Ascending aorta (tissue), 2 donors: ENCODE measurements around the gene TMEM132D. TPM values are rescaled to one million over a fixed set of nuclear protein-coding genes. Genes with fewer than 3 reads are reported as not detected.

Source experiments
- DNase-seq, 2 donors: peaks; one replicate each; pipeline ENCODE4 v3.0.0-alpha.2; 2019; ENCODE audit warnings: low spot score in 2 of 2
- H3K27ac ChIP-seq, 2 donors: fragments of 200-600 bp; sonication (generic); one replicate each; pipeline ENCODE4 v1.5.1; 2016 to 2017; ENCODE audit warnings: mild to moderate bottlenecking in 1 of 2
- H3K27me3 ChIP-seq: fragments of 200-600 bp; sonication (generic); one replicate; pipeline ENCODE4 v1.5.1; 2017
- H3K36me3 ChIP-seq, 2 donors: fragments of 200-600 bp; sonication (generic); one replicate each; pipeline ENCODE4 v1.5.1; 2016
- H3K4me1 ChIP-seq, 2 donors: fragments of 200-600 bp; sonication (generic); one replicate each; pipeline ENCODE4 v1.5.1; 2016 to 2017; ENCODE audit warnings: mild to moderate bottlenecking in 1 of 2
- H3K4me3 ChIP-seq, 2 donors: fragments of 200-600 bp; sonication (generic); one replicate each; pipeline ENCODE4 v1.5.1; 2016 to 2017; ENCODE audit warnings: mild to moderate bottlenecking in 1 of 2
- H3K9me3 ChIP-seq, 2 donors: fragments of 200-600 bp; sonication (generic); one replicate each; pipeline ENCODE4 v1.5.1; 2016
- intact Hi-C: fragments of 100-400 bp; cut with DNase I; formaldehyde crosslinking; loops from one replicate; pipeline ENCODE4 v1.15.1; 2023
- total RNA-seq: library from RNA; depleted of rRNA; stranded (reverse); fragments of >200 nt; gene quantifications from one replicate; pipeline ENCODE4 v1.1.0, GENCODE V29; 2016
- TF ChIP-seq, protein P1 (sequence below), 3 experiments: fragments of 200-600 bp in 2 of 3; fragments of 450-650 bp in 1 of 3; sonication (generic) in 2 of 3; IDR thresholded peaks; one replicate each; pipeline ENCODE4 v1.5.1; 2016 to 2019; ENCODE audit warnings: antibody characterized with exemption in 3 of 3, mild to moderate bottlenecking in 1 of 3, moderate library complexity in 1 of 3

The TMEM132D gene
- total RNA-seq, 1 donor from 2014 or later, result not detected

DNA sequence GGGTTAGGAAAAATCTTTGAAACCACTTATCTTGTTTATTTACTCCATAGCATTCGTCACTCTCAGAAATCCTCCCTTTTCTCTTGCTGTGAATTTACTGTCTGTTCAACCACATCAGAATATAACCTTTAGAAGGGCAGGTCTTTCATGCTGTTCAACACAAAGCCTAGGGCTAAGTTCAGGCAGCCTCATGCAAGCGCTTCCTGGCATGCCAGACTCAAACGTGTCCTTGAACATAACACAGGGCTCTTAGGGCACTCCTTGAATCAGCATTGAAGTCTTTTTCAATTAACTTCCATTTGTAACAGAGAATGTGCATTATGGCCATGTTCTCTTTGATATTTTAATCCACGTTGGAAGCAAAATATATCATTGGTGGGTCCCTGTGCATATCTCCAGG, 672.8 kb downstream of the TMEM132D start:
- Histone ChIP-seq H3K4me3 (no peak overlapping the region), H3K4me1 (no peaks in the 10 kb centered on the region), H3K27ac (no peak overlapping the region), H3K27me3 (no peaks in the 10 kb centered on the region), H3K9me3 (no peaks in the 10 kb centered on the region), H3K36me3 (no peaks in the 10 kb centered on the region)
- intact Hi-C loops, result no loop called here
- no peak for DNase-seq
- TF ChIP-seq, protein P1, sequence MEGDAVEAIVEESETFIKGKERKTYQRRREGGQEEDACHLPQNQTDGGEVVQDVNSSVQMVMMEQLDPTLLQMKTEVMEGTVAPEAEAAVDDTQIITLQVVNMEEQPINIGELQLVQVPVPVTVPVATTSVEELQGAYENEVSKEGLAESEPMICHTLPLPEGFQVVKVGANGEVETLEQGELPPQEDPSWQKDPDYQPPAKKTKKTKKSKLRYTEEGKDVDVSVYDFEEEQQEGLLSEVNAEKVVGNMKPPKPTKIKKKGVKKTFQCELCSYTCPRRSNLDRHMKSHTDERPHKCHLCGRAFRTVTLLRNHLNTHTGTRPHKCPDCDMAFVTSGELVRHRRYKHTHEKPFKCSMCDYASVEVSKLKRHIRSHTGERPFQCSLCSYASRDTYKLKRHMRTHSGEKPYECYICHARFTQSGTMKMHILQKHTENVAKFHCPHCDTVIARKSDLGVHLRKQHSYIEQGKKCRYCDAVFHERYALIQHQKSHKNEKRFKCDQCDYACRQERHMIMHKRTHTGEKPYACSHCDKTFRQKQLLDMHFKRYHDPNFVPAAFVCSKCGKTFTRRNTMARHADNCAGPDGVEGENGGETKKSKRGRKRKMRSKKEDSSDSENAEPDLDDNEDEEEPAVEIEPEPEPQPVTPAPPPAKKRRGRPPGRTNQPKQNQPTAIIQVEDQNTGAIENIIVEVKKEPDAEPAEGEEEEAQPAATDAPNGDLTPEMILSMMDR (IDR thresholded peaks at IDR 0.05), result no peak

DNA sequence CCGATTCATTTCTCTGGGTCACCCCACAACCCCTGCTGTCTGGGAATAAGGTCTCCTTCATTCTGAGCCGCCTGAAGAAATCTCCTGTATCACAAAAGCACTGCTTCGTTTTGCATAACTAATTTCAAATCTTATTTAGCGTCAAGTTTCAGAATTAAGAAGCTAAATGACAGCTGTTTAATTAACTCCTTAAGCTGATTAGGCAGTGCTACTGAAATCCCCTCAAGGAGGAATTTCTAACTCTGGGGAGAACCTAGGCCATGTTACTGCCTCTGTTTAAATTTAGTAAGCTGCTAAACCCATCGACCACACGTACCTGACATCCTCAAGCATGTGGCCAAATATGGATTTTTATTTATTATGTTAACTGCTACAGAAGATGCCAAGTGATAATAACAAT, 677.0 kb downstream of the TMEM132D start:
- H3K9me3 ChIP-seq, result no peaks in the 10 kb centered on the region
- H3K4me3 ChIP-seq, result no peak overlapping the region
- no peaks in the 10 kb centered on the region for H3K36me3 ChIP-seq
- no peak overlapping the region for H3K27ac ChIP-seq
- intact Hi-C loops, result no loop called here
- TF ChIP-seq, protein P1 (IDR thresholded peaks at IDR 0.05), result no peak
- H3K27me3 ChIP-seq, result no peaks in the 10 kb centered on the region
- DNase-seq, result no peak
- no peaks in the 10 kb centered on the region for H3K4me1 ChIP-seq

DNA sequence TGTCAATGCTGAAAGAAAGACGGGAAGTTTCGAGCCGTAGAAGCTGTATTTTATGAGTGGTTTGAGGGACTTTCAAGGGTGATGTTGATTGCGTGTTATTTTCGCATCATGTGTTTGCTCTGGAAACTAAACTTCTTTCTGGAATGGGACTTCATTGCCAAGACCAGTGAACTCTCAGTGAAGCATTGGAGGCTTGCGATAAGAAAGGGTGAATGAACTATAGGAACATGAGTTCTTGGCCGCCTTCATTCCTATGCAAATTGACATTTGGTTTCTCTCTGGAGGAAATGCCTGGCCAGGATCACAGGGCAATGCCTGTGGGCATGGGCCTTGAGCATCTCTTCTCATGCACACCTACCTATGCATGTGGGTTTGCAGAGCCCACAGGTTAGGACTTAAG, 677.8 kb downstream of the TMEM132D start:
- no peak for DNase-seq
- intact Hi-C loops, result no loop called here
- Histone ChIP-seq H3K36me3 (no peaks in the 10 kb centered on the region), H3K4me3 (no peak overlapping the region), H3K27me3 (no peaks in the 10 kb centered on the region), H3K9me3 (no peaks in the 10 kb centered on the region), H3K27ac (no peak overlapping the region), H3K4me1 (no peaks in the 10 kb centered on the region)
- TF ChIP-seq, protein P1 (IDR thresholded peaks at IDR 0.05), result no peak

DNA sequence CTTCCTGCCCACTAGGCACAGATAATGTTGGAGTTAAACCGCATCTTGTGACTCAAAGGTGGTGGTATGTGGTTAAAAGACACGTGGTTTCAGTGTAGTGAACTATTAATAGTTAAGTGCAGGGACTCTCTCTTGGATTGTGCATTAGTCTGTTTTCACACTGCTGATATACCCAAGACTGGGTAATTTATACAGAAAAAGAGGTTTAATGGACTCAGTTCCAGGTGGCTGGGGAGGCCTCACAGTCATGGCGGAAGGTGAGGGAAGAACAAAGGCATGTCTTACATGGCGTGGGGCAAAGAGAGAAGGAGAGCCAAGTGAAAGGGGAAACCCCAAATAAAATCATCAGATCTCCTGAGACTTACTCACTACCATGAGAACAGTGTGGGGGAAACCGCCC, 688.3 kb downstream of the TMEM132D start:
- TF ChIP-seq, protein P1 (IDR thresholded peaks at IDR 0.05), result no peak
- Histone ChIP-seq H3K27ac (no peak overlapping the region), H3K36me3 (no peaks in the 10 kb centered on the region), H3K27me3 (no peaks in the 10 kb centered on the region), H3K4me1 (no peaks in the 10 kb centered on the region), H3K4me3 (no peak overlapping the region), H3K9me3 (no peaks in the 10 kb centered on the region)
- intact Hi-C loops, result no loop called here
- DNase-seq, result no peak

DNA sequence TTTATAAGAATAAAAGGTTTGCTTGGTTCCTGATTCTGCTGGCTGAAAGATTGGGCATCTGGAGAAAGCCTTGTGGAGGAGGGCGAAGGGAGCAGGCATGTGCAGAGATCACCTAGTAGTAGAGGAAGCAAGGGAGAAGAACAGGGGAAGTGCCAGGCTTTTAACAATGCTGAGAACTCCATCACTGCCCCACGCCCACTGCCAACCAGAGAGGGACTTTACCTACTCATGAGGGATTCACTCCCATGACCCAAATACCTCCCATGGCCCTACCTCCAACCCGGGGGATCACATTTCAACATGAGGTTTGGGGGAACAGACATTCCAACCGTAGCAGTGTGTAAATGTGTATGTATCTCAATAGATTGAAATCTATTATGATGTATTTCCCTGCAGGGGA, 690.3 kb downstream of the TMEM132D start:
- intact Hi-C loops, result no loop called here
- Histone ChIP-seq H3K27me3 (no peaks in the 10 kb centered on the region), H3K27ac (no peak overlapping the region), H3K36me3 (no peaks in the 10 kb centered on the region), H3K4me1 (no peaks in the 10 kb centered on the region), H3K4me3 (no peak overlapping the region), H3K9me3 (no peaks in the 10 kb centered on the region)
- no peak for DNase-seq
- TF ChIP-seq, protein P1 (IDR thresholded peaks at IDR 0.05), result no peak
